Ovary (tissue), 3 donors: Measurements from ENCODE around the gene LRRC4C.

Experiments
- EP300 ChIP-seq: sonication (generic); formaldehyde crosslinking; IDR thresholded peaks from one replicate; pipeline ENCODE4 v1.6.1; 2017; ENCODE audit warnings: antibody characterized with exemption
- POLR2A ChIP-seq: fragments of 450-650 bp; IDR thresholded peaks from one replicate; pipeline ENCODE4 v1.6.1; 2017; ENCODE audit warnings: antibody characterized with exemption, mild to moderate bottlenecking, moderate library complexity
- TF ChIP-seq, protein P1 (sequence below), 3 donors: fragments of 450-650 bp in 2 of 3; fragments of 200-600 bp in 1 of 3; IDR thresholded peaks; one replicate each; pipeline versions ENCODE4 v1.5.1 to v1.8.0; 2016 to 2022; ENCODE audit warnings: antibody characterized with exemption in 3 of 3, mild to moderate bottlenecking in 1 of 3
- donor health status: DM: no; HTN: no; CAD: no.

DNA sequence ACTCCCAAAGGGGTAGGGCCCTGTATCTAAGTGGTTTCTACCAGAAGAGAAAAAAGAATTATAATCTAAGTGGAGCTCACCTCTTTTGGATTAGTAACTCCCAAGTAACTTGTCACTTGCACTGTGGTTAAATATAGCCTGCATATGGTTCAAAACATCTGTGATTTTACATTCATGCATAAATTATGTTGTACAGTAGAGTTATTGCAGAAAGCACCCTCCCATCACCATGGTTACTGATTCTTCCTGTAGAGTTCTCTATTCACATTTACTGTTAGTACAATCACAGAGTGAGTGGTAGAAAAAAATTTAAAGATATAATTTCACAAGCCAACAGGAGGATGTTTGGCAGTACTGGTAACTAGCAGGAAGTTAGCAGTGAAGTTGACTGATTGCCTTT is 80.4 kb downstream of the LRRC4C start:
- TF ChIP-seq, protein P1, sequence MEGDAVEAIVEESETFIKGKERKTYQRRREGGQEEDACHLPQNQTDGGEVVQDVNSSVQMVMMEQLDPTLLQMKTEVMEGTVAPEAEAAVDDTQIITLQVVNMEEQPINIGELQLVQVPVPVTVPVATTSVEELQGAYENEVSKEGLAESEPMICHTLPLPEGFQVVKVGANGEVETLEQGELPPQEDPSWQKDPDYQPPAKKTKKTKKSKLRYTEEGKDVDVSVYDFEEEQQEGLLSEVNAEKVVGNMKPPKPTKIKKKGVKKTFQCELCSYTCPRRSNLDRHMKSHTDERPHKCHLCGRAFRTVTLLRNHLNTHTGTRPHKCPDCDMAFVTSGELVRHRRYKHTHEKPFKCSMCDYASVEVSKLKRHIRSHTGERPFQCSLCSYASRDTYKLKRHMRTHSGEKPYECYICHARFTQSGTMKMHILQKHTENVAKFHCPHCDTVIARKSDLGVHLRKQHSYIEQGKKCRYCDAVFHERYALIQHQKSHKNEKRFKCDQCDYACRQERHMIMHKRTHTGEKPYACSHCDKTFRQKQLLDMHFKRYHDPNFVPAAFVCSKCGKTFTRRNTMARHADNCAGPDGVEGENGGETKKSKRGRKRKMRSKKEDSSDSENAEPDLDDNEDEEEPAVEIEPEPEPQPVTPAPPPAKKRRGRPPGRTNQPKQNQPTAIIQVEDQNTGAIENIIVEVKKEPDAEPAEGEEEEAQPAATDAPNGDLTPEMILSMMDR (IDR thresholded peaks at IDR 0.05), result no peak
- TF ChIP-seq POLR2A (no peak), EP300 (no peak)
